GM23338 (cell line): ENCODE data around the gene GK. TPM values are rescaled to one million over a fixed set of nuclear protein-coding genes. Genes with fewer than 3 reads are reported as not detected.
A peak's percentile ranks its signal among the peaks of the same experiment; 100 is the strongest.

Source experiments
- ATAC-seq: fragments of 200-7000 bp; cut with Tn5 transposase; 3 replicates; pipeline ENCODE4 v1.9.1; 2020
- DNase-seq: peaks from one replicate; pipeline ENCODE4 v3.0.0-alpha.2; 2015; ENCODE audit warnings: low spot score
- H2AFZ ChIP-seq: fragments of 200-600 bp; sonication (generic); 2 replicates; pipeline ENCODE4 v1.8.0; 2016; ENCODE audit warnings: antibody characterized with exemption, mild to moderate bottlenecking, moderate library complexity
- H3F3A ChIP-seq: fragments of 200-600 bp; sonication (generic); replicated peaks from 2 replicates; pipeline ENCODE4 v1.8.0; 2017; ENCODE audit warnings: antibody characterized with exemption, mixed run types, low read depth
- H3K27ac ChIP-seq: fragments of 200-600 bp; sonication (generic); 2 replicates; pipeline ENCODE4 v1.6.1; 2016; ENCODE audit warnings: low read depth
- H3K27me3 ChIP-seq: fragments of 200-600 bp; sonication (generic); 2 replicates; pipeline ENCODE4 v1.8.0; 2016; ENCODE audit warnings: mild to moderate bottlenecking, mixed run types, moderate library complexity; ENCODE audit not compliant: insufficient read depth
- H3K36me3 ChIP-seq: fragments of 200-600 bp; sonication (generic); 2 replicates; pipeline ENCODE4 v1.8.0; 2016; ENCODE audit warnings: mild to moderate bottlenecking; ENCODE audit not compliant: insufficient read depth
- H3K4me1 ChIP-seq: fragments of 200-600 bp; sonication (generic); 2 replicates; pipeline ENCODE4 v1.8.0; 2016; ENCODE audit warnings: mild to moderate bottlenecking, moderate library complexity; ENCODE audit not compliant: insufficient read depth
- H3K4me2 ChIP-seq: fragments of 200-600 bp; sonication (generic); 2 replicates; pipeline ENCODE4 v1.7.1; 2017; ENCODE audit warnings: mixed run types
- H3K4me3 ChIP-seq: fragments of 200-600 bp; sonication (generic); 2 replicates; pipeline ENCODE4 v1.6.1; 2016; ENCODE audit warnings: mixed run types
- H3K79me2 ChIP-seq: fragments of 200-600 bp; sonication (generic); replicated peaks from 2 replicates; pipeline ENCODE4 v1.8.0; 2017; ENCODE audit warnings: mild to moderate bottlenecking; ENCODE audit not compliant: insufficient read depth
- H3K9me2 ChIP-seq: fragments of 200-600 bp; sonication (generic); 2 replicates; pipeline ENCODE4 v1.8.0; 2017; ENCODE audit not compliant: insufficient read depth
- H4K20me1 ChIP-seq: fragments of 200-600 bp; sonication (generic); replicated peaks from 2 replicates; pipeline ENCODE4 v1.8.0; 2017; ENCODE audit warnings: mild to moderate bottlenecking; ENCODE audit not compliant: insufficient read depth
- H3K27ac Mint-ChIP-seq: 2 replicates; pipeline ENCODE4 v1.8.0; 2020; ENCODE audit warnings: inconsistent platforms, mild to moderate bottlenecking, moderate library complexity, mixed read lengths
- H3K27me3 Mint-ChIP-seq: 3 replicates; pipeline ENCODE4 v1.8.0; 2022; ENCODE audit warnings: low read depth, mild to moderate bottlenecking, moderate library complexity, mixed read lengths, inconsistent platforms; ENCODE audit not compliant: insufficient read depth, poor library complexity
- H3K36me3 Mint-ChIP-seq: 3 replicates; pipeline ENCODE4 v1.8.0; 2021; ENCODE audit warnings: low read depth, mild to moderate bottlenecking, inconsistent platforms, moderate library complexity, mixed read lengths
- H3K4me1 Mint-ChIP-seq: 3 replicates; pipeline ENCODE4 v1.8.0; 2020; ENCODE audit warnings: mild to moderate bottlenecking, inconsistent platforms, mixed read lengths
- H3K4me3 Mint-ChIP-seq: 3 replicates; pipeline ENCODE4 v1.8.0; 2021; ENCODE audit warnings: moderate library complexity, mild to moderate bottlenecking, inconsistent platforms, mixed read lengths
- H3K9me3 Mint-ChIP-seq: 3 replicates; pipeline ENCODE4 v1.8.0; 2020; ENCODE audit warnings: moderate library complexity, mild to moderate bottlenecking, inconsistent platforms, mixed read lengths
- CREB1 ChIP-seq: fragments of 250-450 bp; sonication (Bioruptor Pico); IDR thresholded peaks from 2 replicates; pipeline ENCODE4 v1.5.0; 2020; ENCODE audit warnings: low read depth, mild to moderate bottlenecking, moderate library complexity
- CTCF ChIP-seq, 2 experiments: fragments of 200-600 bp in 1 of 2; sonication (generic) in 1 of 2; conservative IDR thresholded peaks; 2 replicates each; pipeline versions ENCODE4 v1.5.1 to v1.6.1; 2016 to 2017; ENCODE audit warnings: antibody characterized with exemption in 2 of 2, low read depth in 2 of 2, mild to moderate bottlenecking in 2 of 2, moderate library complexity in 1 of 2
- ETS1 ChIP-seq: IDR thresholded peaks from 2 replicates; pipeline ENCODE4 v1.6.1; 2016; ENCODE audit warnings: antibody characterized with exemption
- EZH2 ChIP-seq: fragments of 200-600 bp; sonication (generic); IDR thresholded peaks from one replicate; pipeline ENCODE4 v1.8.0; 2017; ENCODE audit warnings: antibody characterized with exemption, mild to moderate bottlenecking, low read depth; ENCODE audit not compliant: unreplicated experiment
- EZH2phosphoT487 ChIP-seq: fragments of 200-600 bp; sonication (generic); IDR thresholded peaks from one replicate; pipeline ENCODE4 v1.8.1; 2018; ENCODE audit warnings: antibody characterized with exemption; ENCODE audit not compliant: unreplicated experiment
- NANOG ChIP-seq: IDR thresholded peaks from 2 replicates; pipeline ENCODE4 v1.6.1; 2016; ENCODE audit warnings: antibody characterized with exemption, borderline replicate concordance
- REST ChIP-seq: IDR thresholded peaks from one replicate; pipeline ENCODE4 v1.6.1; 2018; ENCODE audit warnings: antibody characterized with exemption; ENCODE audit not compliant: unreplicated experiment
- STAT1 ChIP-seq: IDR thresholded peaks from one replicate; pipeline ENCODE4 v1.6.1; 2016; ENCODE audit warnings: antibody characterized with exemption; ENCODE audit not compliant: unreplicated experiment
- ZNF331 ChIP-seq: fragments of 250-450 bp; sonication (Bioruptor Pico); IDR thresholded peaks from 2 replicates; pipeline ENCODE4 v1.5.0; 2020; ENCODE audit warnings: low read depth, mild to moderate bottlenecking, moderate library complexity
- polyA plus RNA-seq: library from polyadenylated mRNA; unstranded; fragments of >200 nt; fragmentation: Nextera tagmentation; extraction: Ambion mirVana; gene quantifications from 2 replicates; pipeline ENCODE4 v1.2.1, GENCODE V29; 2016
- total RNA-seq: library from RNA; depleted of rRNA; stranded (reverse); fragments of >200 nt; shearing (Covaris generic); gene quantifications from 2 replicates; pipeline ENCODE4 v1.2.3, GENCODE V29; 2014

Gene GK
- total and polyA plus RNA-seq, 2 experiments from 2014 or later, result 8.4 to 10.8 TPM

- ATAC-seq, result no peak
Measured at GRCh38 chrX:30607155-30607554, 46.1 kb upstream of the GK start.

GRCh38 chrX:30610026-30610425, 43.2 kb upstream of the GK start:
- H3K79me2 ChIP-seq, result no peaks in the 10 kb centered on the region
- no peak for DNase-seq
- no peak overlapping the region for H3K4me3 ChIP-seq
- no peak overlapping the region for H3K4me2 ChIP-seq
- no peaks in the 10 kb centered on the region for H3K9me2 ChIP-seq
- H3K4me1 ChIP-seq, result 0 out of 2 replicates have a peak, but pooled peaks cover 3% of the 10 kb centered on the region
- no peaks in the 10 kb centered on the region for H3K36me3 Mint-ChIP-seq
- no peak overlapping the region for H3K4me3 Mint-ChIP-seq
- no peaks in the 10 kb centered on the region for H3K9me3 Mint-ChIP-seq
- peak overlapping the region; percentile 72; the same call in 1 of the 2 replicates for H3K27ac Mint-ChIP-seq
- no peaks in the 10 kb centered on the region for H4K20me1 ChIP-seq
- no peaks in the 10 kb centered on the region for H3F3A ChIP-seq
- H3K27ac ChIP-seq, result no peak overlapping the region
- H3K27me3 Mint-ChIP-seq, result peaks cover 2% of the 10 kb centered on the region
- TF ChIP-seq EZH2 (no peak), ZNF331 (CRISPR knock-in tag) (no peak), ETS1 (no peak), STAT1 (no peak), NANOG (no peak), CTCF (conservative IDR thresholded peaks at IDR 0.05; ENCODE audit: low read depth in 2 of 2) (no peak), REST (no peak)
- no peak for ATAC-seq
- H3K27me3 ChIP-seq, result no peaks in the 10 kb centered on the region
- H3K4me1 Mint-ChIP-seq, result peaks cover 5% of the 10 kb centered on the region; the same call in 2 of the 3 replicates
- H2AFZ ChIP-seq, result no peak overlapping the region
- no peaks in the 10 kb centered on the region for H3K36me3 ChIP-seq

More at GRCh38 chrX:30607155-30607554, 46.1 kb upstream of the GK start:
- no peak for DNase-seq
- no peak overlapping the region for H3K4me3 Mint-ChIP-seq
- Histone ChIP-seq H3K27me3 (no peaks in the 10 kb centered on the region), H3K9me2 (no peaks in the 10 kb centered on the region), H3K36me3 (no peaks in the 10 kb centered on the region), H3K4me1 (0 out of 2 replicates have a peak, but pooled peaks cover 3% of the 10 kb centered on the region), H3K4me2 (no peak overlapping the region), H3K27ac (no peak overlapping the region), H3F3A (no peaks in the 10 kb centered on the region), H3K79me2 (no peaks in the 10 kb centered on the region), H4K20me1 (no peaks in the 10 kb centered on the region), H2AFZ (no peak overlapping the region), H3K4me3 (no peak overlapping the region)
- TF ChIP-seq STAT1, result no peak
- TF ChIP-seq EZH2phosphoT487, result no peak
- no peak for TF ChIP-seq EZH2
- no peak for TF ChIP-seq REST
- TF ChIP-seq CREB1, result no peak
- H3K36me3 Mint-ChIP-seq, result peaks cover 3% of the 10 kb centered on the region; the same call in 1 of the 3 replicates
- peaks cover 6% of the 10 kb centered on the region; the same call in 1 of the 3 replicates for H3K9me3 Mint-ChIP-seq
- peaks cover 5% of the 10 kb centered on the region; the same call in 2 of the 3 replicates for H3K4me1 Mint-ChIP-seq
- no peak overlapping the region for H3K27ac Mint-ChIP-seq
- H3K27me3 Mint-ChIP-seq, result peaks cover 5% of the 10 kb centered on the region
